Naive thymus-derived CD4-positive, alpha-beta T cell (primary cell): ENCODE results near the gene DBNDD1. TPM values are rescaled to one million over a fixed set of nuclear protein-coding genes. Genes with fewer than 3 reads are reported as not detected.

Source experiments
- ATAC-seq: fragments of 150-1000 bp; cut with Tn5 transposase; 2 replicates; pipeline ENCODE4 v1.10.0; 2021; ENCODE audit warnings: mild to moderate bottlenecking, moderate library complexity
- CTCF ChIA-PET: fragments of 350-600 bp; sonication (Branson Sonifier 250); formaldehyde crosslinking; loops from one replicate; lab custom pipeline; 2021; ENCODE audit warnings: antibody characterized with exemption; lab: Charles Lee
- POLR2A ChIA-PET: fragments of 350-600 bp; sonication (Branson Sonifier 250); formaldehyde crosslinking; loops from one replicate; lab custom pipeline; 2021; ENCODE audit warnings: antibody characterized with exemption, inconsistent platforms; lab: Charles Lee
- DNase-seq, 9 donors: peaks; one replicate each; pipeline versions ENCODE4 v3.0.0 to v3.0.0-alpha.2; 2020 to 2022; ENCODE audit warnings: mixed read lengths in 1 of 9
- H3K27ac ChIP-seq: one replicate; pipeline ENCODE4 v1.7.0; 2013; ENCODE audit warnings: mild to moderate bottlenecking, low read depth, low read length, moderate library complexity
- H3K27me3 ChIP-seq, 2 donors: one replicate each; pipeline ENCODE4 v1.7.0; 2013; ENCODE audit warnings: low read length in 2 of 2, mild to moderate bottlenecking in 2 of 2, moderate library complexity in 2 of 2; ENCODE audit not compliant: control insufficient read depth in 2 of 2, insufficient read depth in 2 of 2
- H3K36me3 ChIP-seq, 3 experiments: 1 replicate in 2 of 3; 2 replicates in 1 of 3; pipeline ENCODE4 v1.7.0; 2013; ENCODE audit warnings: low read length in 3 of 3, mild to moderate bottlenecking in 3 of 3, moderate library complexity in 1 of 3; ENCODE audit not compliant: insufficient read depth in 3 of 3, control insufficient read depth in 2 of 3
- H3K4me1 ChIP-seq, 2 donors: one replicate each; pipeline ENCODE4 v1.7.0; 2013; ENCODE audit warnings: low read length in 2 of 2, mild to moderate bottlenecking in 2 of 2, moderate library complexity in 1 of 2; ENCODE audit not compliant: control insufficient read depth in 2 of 2, insufficient read depth in 2 of 2
- H3K4me3 ChIP-seq: 2 replicates; pipeline ENCODE4 v1.7.0; 2013; ENCODE audit warnings: mild to moderate bottlenecking, low read length
- H3K9me3 ChIP-seq, 3 experiments: 1 replicate in 2 of 3; 2 replicates in 1 of 3; pipeline ENCODE4 v1.7.0; 2013; ENCODE audit warnings: low read length in 3 of 3; ENCODE audit not compliant: control insufficient read depth in 2 of 3
- H3K27ac Mint-ChIP-seq, 9 donors: one replicate each; pipeline ENCODE4 v1.8.0; 2020 to 2022; ENCODE audit warnings: mixed read lengths in 9 of 9, mild to moderate bottlenecking in 8 of 9, moderate library complexity in 5 of 9, inconsistent platforms in 2 of 9
- H3K27me3 Mint-ChIP-seq, 5 donors: one replicate each; pipeline ENCODE4 v1.8.0; 2021 to 2022; ENCODE audit warnings: mixed read lengths in 5 of 5, mild to moderate bottlenecking in 1 of 5
- H3K36me3 Mint-ChIP-seq, 5 donors: one replicate each; pipeline ENCODE4 v1.8.0; 2020 to 2022; ENCODE audit warnings: mixed read lengths in 5 of 5, mild to moderate bottlenecking in 3 of 5, inconsistent platforms in 1 of 5
- H3K4me1 Mint-ChIP-seq, 7 donors: one replicate each; pipeline ENCODE4 v1.8.0; 2020 to 2022; ENCODE audit warnings: mixed read lengths in 7 of 7, mild to moderate bottlenecking in 3 of 7, inconsistent platforms in 1 of 7
- H3K4me3 Mint-ChIP-seq, 10 donors: one replicate each; pipeline ENCODE4 v1.8.0; 2020 to 2022; ENCODE audit warnings: mild to moderate bottlenecking in 10 of 10, mixed read lengths in 10 of 10, moderate library complexity in 6 of 10, inconsistent platforms in 2 of 10
- H3K9me3 Mint-ChIP-seq, 11 donors: one replicate each; pipeline ENCODE4 v1.8.0; 2020 to 2022; ENCODE audit warnings: mixed read lengths in 11 of 11, mild to moderate bottlenecking in 4 of 11, inconsistent platforms in 1 of 11, moderate library complexity in 1 of 11
- intact Hi-C, 2 donors: fragments of 100-400 bp; cut with micrococcal nuclease; formaldehyde crosslinking; loops; one replicate each; pipeline ENCODE4 v1.15.1; 2023
- polyA plus RNA-seq, 2 donors: library from polyadenylated mRNA; unstranded; fragments of 300-500 nt; fragmentation: Illumina TruSeq; gene quantifications; one replicate each; pipeline ENCODE4 v1.2.3, GENCODE V29; 2021
- total RNA-seq, 6 experiments: library from RNA in 5 of 6; stranded (reverse) in 5 of 6; gene quantifications; 1 replicate in 5 of 6; 2 replicates in 1 of 6; pipeline ENCODE4 v1.2.3 and lab custom pipeline; 2021 to 2026

The DBNDD1 gene
- total and polyA plus RNA-seq, 7 experiments from 2014 or later, result 0.12 to 20.8 (median 3.1) TPM

DNA sequence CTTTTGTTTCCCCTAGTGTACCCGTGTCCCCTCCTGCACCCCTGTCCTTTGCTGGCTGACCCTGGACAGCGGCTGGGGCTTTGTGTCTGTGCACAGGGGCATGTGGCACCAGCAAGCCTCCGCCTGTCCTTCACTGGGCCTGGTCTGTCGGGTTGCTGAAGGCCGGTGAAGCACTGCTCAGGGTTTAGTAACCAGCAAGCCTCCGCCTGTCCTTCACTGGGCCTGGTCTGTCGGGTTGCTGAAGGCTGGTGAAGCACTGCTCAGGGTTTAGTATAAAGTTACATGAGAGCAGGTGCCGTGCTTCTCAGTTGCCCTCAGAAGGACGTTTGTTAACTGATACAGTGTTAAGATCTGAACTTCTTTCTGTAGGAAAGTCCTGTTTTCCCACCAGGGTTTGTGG is 36.9 kb downstream of the DBNDD1 start:
- Histone ChIP-seq H3K4me3 (no peak overlapping the region), H3K27ac (no peak overlapping the region), H3K36me3 (peaks cover 11 to 87% (median 12%) of the 10 kb centered on the region in 3 experiments), H3K9me3 (no peaks in the 10 kb centered on the region), H3K27me3 (no peaks in the 10 kb centered on the region), H3K4me1 (no peaks in the 10 kb centered on the region)
- peaks cover 0 to 3% (median 0%) of the 10 kb centered on the region in 7 donors for H3K4me1 Mint-ChIP-seq
- intact Hi-C loops, result no loop called here
- no peak for ATAC-seq
- DNase-seq, result no peak
- ChIA-PET CTCF (no interaction called here), POLR2A (no interaction called here)
- no peaks in the 10 kb centered on the region for H3K9me3 Mint-ChIP-seq
- no peaks in the 10 kb centered on the region for H3K27me3 Mint-ChIP-seq
- H3K27ac Mint-ChIP-seq, result no peak overlapping the region
- H3K36me3 Mint-ChIP-seq, result peaks cover 6 to 51% (median 24%) of the 10 kb centered on the region in 5 donors
- H3K4me3 Mint-ChIP-seq, result no peak overlapping the region

DNA sequence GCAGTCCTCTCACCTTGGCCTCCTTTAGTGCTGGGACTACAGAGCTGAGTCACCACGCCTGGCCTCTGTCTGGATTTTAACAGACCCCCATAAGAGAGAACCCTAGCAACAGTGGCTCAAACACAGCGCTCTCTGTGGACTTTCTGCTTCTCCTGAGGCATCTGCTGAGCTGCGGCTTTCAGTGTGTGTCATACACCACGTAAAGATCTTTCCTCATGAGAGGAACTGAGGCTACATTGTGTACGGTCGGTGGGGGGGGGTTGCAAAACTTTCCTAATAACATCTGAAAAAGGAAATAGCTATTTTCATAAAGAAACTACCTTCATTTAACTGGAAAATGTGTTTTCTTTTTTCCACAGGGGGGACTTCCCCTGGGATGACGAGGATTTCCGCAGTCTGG is 37.8 kb downstream of the DBNDD1 start:
- ChIA-PET POLR2A (no interaction called here), CTCF (no interaction called here)
- no peak for ATAC-seq
- Mint-ChIP-seq H3K4me3 (no peak overlapping the region), H3K27ac (no peak overlapping the region), H3K36me3 (peaks cover 6 to 44% (median 23%) of the 10 kb centered on the region in 5 donors), H3K27me3 (no peaks in the 10 kb centered on the region), H3K4me1 (peaks cover 0 to 5% (median 0%) of the 10 kb centered on the region in 7 donors), H3K9me3 (no peaks in the 10 kb centered on the region)
- Histone ChIP-seq H3K36me3 (peaks cover 11 to 78% (median 12%) of the 10 kb centered on the region in 3 experiments), H3K9me3 (no peaks in the 10 kb centered on the region), H3K4me3 (no peak overlapping the region), H3K27me3 (no peaks in the 10 kb centered on the region), H3K4me1 (no peaks in the 10 kb centered on the region), H3K27ac (no peak overlapping the region)
- DNase-seq, result no peak
- intact Hi-C loops, result no loop called here

DNA sequence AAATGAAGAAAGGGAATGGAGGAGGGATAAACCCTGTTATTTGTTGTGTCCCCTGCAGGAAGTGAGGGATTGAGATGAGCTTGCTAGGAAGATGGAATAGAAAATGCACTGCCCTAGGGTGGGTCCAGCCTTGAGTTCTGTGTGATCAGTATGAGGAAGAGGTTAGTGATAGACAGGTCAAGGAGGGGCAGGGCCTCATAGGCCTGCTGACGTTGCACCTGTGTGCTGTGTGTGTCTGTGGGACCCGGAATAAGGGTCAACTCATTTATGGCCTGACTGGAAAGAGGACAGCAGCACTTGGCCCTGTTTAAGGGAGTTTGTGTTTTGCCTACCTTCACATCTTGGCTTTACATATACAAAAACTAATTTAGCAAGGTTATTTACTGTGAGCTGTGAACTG is 44.4 kb downstream of the DBNDD1 start:
- CTCF ChIA-PET, result no interaction called here
- intact Hi-C loops, result loop anchor here in 1 of 2 donors (5.0 kb wide), 2 partner anchors 42 to 413 kb away; partner anchors contain the start of genes DBNDD1 and RPL13

DNA sequence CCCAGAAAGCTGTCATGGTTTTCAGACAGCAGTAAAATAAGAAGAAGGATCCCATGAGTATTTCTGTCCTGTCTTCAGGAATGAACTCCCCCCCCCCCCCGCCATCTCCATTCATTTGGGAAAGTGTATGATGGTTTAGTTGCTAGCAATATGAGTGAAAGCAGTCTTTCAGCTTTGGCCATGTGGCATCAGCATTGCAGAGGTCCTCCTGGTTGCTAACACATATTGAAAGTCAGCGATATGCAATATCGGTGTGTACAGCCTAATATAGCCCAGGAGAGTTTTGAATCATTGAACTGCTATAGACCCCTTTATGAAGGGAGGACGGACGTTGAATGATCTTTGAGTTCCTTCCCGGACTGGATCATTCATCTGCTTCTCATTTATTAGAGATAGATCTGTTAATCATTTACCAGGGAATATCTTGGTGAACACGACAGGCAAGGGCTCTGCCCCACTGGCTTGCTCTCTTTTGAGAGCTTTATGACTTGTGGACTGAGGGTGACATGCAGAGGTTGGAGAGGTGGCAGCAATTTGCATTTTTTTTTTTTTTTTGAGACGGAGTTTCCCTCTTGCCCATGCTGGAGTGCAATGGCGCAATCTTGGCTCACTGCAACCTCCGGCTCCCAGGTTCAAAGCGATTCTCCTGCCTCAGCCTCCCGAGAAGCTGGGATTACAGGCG is 45.5 kb downstream of the DBNDD1 start:
- H3K4me3 ChIP-seq, result no peak overlapping the region

More for the DNA sequence above, 44.4 kb downstream of the DBNDD1 start:
- Histone ChIP-seq H3K4me1 (peaks cover 12 to 22% of the 10 kb centered on the region in 2 donors), H3K9me3 (peaks cover 0 to 5% (median 0%) of the 10 kb centered on the region in 3 experiments), H3K36me3 (peaks cover 0 to 17% (median 0%) of the 10 kb centered on the region in 3 experiments), H3K4me3 (no peak overlapping the region), H3K27ac (no peak overlapping the region), H3K27me3 (no peaks in the 10 kb centered on the region)
- ATAC-seq, result no peak
- Mint-ChIP-seq H3K4me3 (peak overlapping the region in 6 of 10 donors; percentile 7 to 99 (median 30)), H3K4me1 (peaks cover 13 to 45% (median 30%) of the 10 kb centered on the region in 7 donors), H3K27me3 (peaks cover 0 to 2% (median 0%) of the 10 kb centered on the region in 5 donors), H3K36me3 (peaks cover 0 to 14% (median 9%) of the 10 kb centered on the region in 5 donors), H3K27ac (peak overlapping the region in 2 of 9 donors; percentile 18 to 33), H3K9me3 (peaks cover 0 to 8% (median 0%) of the 10 kb centered on the region in 11 donors)
- POLR2A ChIA-PET, result interaction anchor here (1.4 kb wide), 1 partner anchor 25 kb away, joined by 3 read pairs; no protein-coding TSS in a partner anchor
- no peak for DNase-seq

DNA sequence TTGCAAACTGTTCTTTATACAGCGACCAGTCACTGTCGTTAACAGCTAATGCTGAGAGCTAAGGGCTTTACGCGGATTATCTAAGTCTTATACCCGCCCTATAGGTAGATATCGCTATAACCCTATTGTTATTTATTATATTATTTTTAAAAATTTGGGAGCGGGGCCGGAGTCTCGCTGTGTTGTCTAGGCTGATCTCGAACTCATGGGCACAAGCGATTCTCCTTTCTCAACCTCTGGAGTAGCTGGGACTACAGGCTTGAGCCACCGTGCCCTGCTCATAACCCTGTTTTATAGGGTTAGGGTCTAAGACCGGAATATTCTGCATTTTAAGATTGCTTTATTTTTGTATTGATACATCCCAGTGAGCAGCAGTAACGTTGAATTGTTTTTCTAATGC is 46.0 kb downstream of the DBNDD1 start:
- H3K27ac Mint-ChIP-seq, result peak overlapping the region; percentile 89 to 99 (median 96)

More for the DNA sequence above, 45.5 kb downstream of the DBNDD1 start:
- POLR2A ChIA-PET, result interaction anchor here (0.7 to 1.4 kb wide), 2 partner anchors 24 to 324 kb away, joined by 3 read pairs; no protein-coding TSS in a partner anchor
- Mint-ChIP-seq H3K36me3 (peaks cover 0 to 16% (median 4%) of the 10 kb centered on the region in 5 donors), H3K4me3 (peak overlapping the region; percentile 96 to 100 (median 99)), H3K27me3 (peaks cover 0 to 2% (median 0%) of the 10 kb centered on the region in 5 donors), H3K4me1 (peaks cover 13 to 45% (median 30%) of the 10 kb centered on the region in 7 donors), H3K9me3 (peaks cover 0 to 8% (median 0%) of the 10 kb centered on the region in 11 donors), H3K27ac (peak overlapping the region in 3 of 9 donors; percentile 19 to 70 (median 66))
- intact Hi-C loops, result loop anchor here in 1 of 2 donors (1.0 to 5.0 kb wide), 4 partner anchors 44 to 411 kb away; partner anchors contain the start of genes DBNDD1, PRDM7, RPL13 and TCF25
- CTCF ChIA-PET, result no interaction called here
- no peak for DNase-seq
- peaks cover 0 to 5% (median 0%) of the 10 kb centered on the region in 3 experiments for H3K9me3 ChIP-seq
- no peak overlapping the region for H3K27ac ChIP-seq
- ATAC-seq, result no peak
- peaks cover 0 to 11% (median 0%) of the 10 kb centered on the region in 3 experiments for H3K36me3 ChIP-seq
- H3K27me3 ChIP-seq, result no peaks in the 10 kb centered on the region
- peaks cover 12 to 22% of the 10 kb centered on the region in 2 donors for H3K4me1 ChIP-seq

More for the DNA sequence above, 46.0 kb downstream of the DBNDD1 start:
- H3K27me3 ChIP-seq, result no peaks in the 10 kb centered on the region
- ChIA-PET CTCF (no interaction called here), POLR2A (interaction anchor here (1.6 kb wide), 1 partner anchor 100 kb away, joined by 7 read pairs; the partner anchor contains the start of gene TCF25)
- H3K36me3 ChIP-seq, result peaks cover 0 to 9% (median 0%) of the 10 kb centered on the region in 3 experiments
- H3K27me3 Mint-ChIP-seq, result peaks cover 0 to 2% (median 0%) of the 10 kb centered on the region in 5 donors
- ATAC-seq (no peak), DNase-seq (no peak)
- intact Hi-C loops, result loop anchor here in 1 of 2 donors (1.0 to 5.0 kb wide), 4 partner anchors 44 to 411 kb away; partner anchors contain the start of genes DBNDD1, PRDM7, RPL13 and TCF25
- peak overlapping the region; percentile 96 to 100 (median 99) for H3K4me3 Mint-ChIP-seq
- peaks cover 0 to 5% (median 0%) of the 10 kb centered on the region in 3 experiments for H3K9me3 ChIP-seq
- H3K27ac ChIP-seq, result peak overlapping the region; percentile 82
- peaks cover 0 to 20% (median 4%) of the 10 kb centered on the region in 5 donors for H3K36me3 Mint-ChIP-seq
- peak overlapping the region; percentile 97 for H3K4me3 ChIP-seq
- H3K4me1 Mint-ChIP-seq, result peaks cover 13 to 45% (median 30%) of the 10 kb centered on the region in 7 donors
- H3K9me3 Mint-ChIP-seq, result peaks cover 0 to 8% (median 0%) of the 10 kb centered on the region in 11 donors
- H3K4me1 ChIP-seq, result peaks cover 12 to 22% of the 10 kb centered on the region in 2 donors
